ENCODE results near the gene CHRDL2.
"Not testable (repeated sequence)": the region's sequence is repeated elsewhere in the genome, so short reads cannot be mapped to it uniquely, and the experiment has no call there.

CHRDL2 gene

GRCh38 chr11:74662487-74663103 lies 68.6 kb downstream of the CHRDL2 start:
- DNase-seq = no peak

- DNase-seq = not testable (repeated sequence)
These were observed 72.1 kb downstream of the CHRDL2 start for GRCh38 chr11:74659124-74659523.

GRCh38 chr11:74654976-74655375 lies 76.2 kb downstream of the CHRDL2 start:
- DNase-seq = no peak

- no peak for DNase-seq
These were observed 80.7 kb downstream of the CHRDL2 start for GRCh38 chr11:74650498-74650897.

- DNase-seq = no peak
These were observed 82.3 kb downstream of the CHRDL2 start for GRCh38 chr11:74648894-74649293.

GRCh38 chr11:74647831-74648230 lies 83.4 kb downstream of the CHRDL2 start:
- no peak for DNase-seq

GRCh38 chr11:74647404-74647803 lies 83.8 kb downstream of the CHRDL2 start:
- no peak for DNase-seq

GRCh38 chr11:74646954-74647353 lies 84.3 kb downstream of the CHRDL2 start:
- no peak for DNase-seq
